ENCODE measurements around the gene ESYT2.

DNA sequence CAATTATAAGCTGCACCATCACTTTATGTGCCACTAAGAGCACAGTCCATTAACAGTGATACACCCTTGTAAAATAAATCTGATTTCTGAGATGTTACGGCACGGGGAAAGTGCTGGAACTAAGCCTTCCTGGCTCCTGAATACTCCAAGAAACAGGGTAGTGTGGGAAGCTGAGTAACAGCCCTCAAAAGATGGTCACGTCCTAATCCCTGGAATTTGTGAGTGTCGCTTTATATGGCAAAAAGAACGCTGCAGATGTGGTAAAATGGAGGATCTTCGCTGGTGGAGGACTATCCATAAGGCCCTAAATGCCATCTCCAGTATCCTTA is 13.5 kb downstream of the ESYT2 start:
- TF ChIP-seq EZH2 (IDR thresholded peaks at IDR 0.05; ENCODE audit: borderline replicate concordance) = no peak
- TF ChIP-seq, protein P1, sequence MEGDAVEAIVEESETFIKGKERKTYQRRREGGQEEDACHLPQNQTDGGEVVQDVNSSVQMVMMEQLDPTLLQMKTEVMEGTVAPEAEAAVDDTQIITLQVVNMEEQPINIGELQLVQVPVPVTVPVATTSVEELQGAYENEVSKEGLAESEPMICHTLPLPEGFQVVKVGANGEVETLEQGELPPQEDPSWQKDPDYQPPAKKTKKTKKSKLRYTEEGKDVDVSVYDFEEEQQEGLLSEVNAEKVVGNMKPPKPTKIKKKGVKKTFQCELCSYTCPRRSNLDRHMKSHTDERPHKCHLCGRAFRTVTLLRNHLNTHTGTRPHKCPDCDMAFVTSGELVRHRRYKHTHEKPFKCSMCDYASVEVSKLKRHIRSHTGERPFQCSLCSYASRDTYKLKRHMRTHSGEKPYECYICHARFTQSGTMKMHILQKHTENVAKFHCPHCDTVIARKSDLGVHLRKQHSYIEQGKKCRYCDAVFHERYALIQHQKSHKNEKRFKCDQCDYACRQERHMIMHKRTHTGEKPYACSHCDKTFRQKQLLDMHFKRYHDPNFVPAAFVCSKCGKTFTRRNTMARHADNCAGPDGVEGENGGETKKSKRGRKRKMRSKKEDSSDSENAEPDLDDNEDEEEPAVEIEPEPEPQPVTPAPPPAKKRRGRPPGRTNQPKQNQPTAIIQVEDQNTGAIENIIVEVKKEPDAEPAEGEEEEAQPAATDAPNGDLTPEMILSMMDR (IDR thresholded peaks at IDR 0.05; ENCODE audit: poor library complexity) = no peak

All from hepatocyte (in vitro differentiated cells).